GM19463 (cell line): ENCODE data around the gene SEMA3E.

Experiments used
- ATAC-seq: cut with Tn5 transposase; IDR thresholded peaks from one replicate; pipeline ENCODE4 v1.9.1; 2021; ENCODE audit warnings: mild to moderate bottlenecking, moderate library complexity; ENCODE audit not compliant: unreplicated experiment

Gene SEMA3E

GRCh38 chr7:83643012-83643411 lies 5.9 kb downstream of the SEMA3E start:
- no peak for ATAC-seq

- no peak for ATAC-seq
Observed at GRCh38 chr7:83640731-83641537, 8.0 kb downstream of the SEMA3E start.

GRCh38 chr7:83640240-83640639 lies 8.7 kb downstream of the SEMA3E start:
- no peak for ATAC-seq

GRCh38 chr7:83633516-83633915 lies 15.4 kb downstream of the SEMA3E start:
- ATAC-seq, result no peak

GRCh38 chr7:83629117-83629880 lies 19.6 kb downstream of the SEMA3E start:
- no peak for ATAC-seq

- ATAC-seq, result no peak
Observed at GRCh38 chr7:83617858-83618257, 31.1 kb downstream of the SEMA3E start.

GRCh38 chr7:83614112-83614511 lies 34.8 kb downstream of the SEMA3E start:
- no peak for ATAC-seq

GRCh38 chr7:83613232-83613631 lies 35.7 kb downstream of the SEMA3E start:
- peak; percentile 58 for ATAC-seq

- no peak for ATAC-seq
Observed at GRCh38 chr7:83611776-83612175, 37.2 kb downstream of the SEMA3E start.

- no peak for ATAC-seq
Observed at GRCh38 chr7:83610649-83611304, 38.2 kb downstream of the SEMA3E start.

GRCh38 chr7:83608716-83609115 lies 40.2 kb downstream of the SEMA3E start:
- no peak for ATAC-seq

GRCh38 chr7:83603649-83604048 lies 45.3 kb downstream of the SEMA3E start:
- ATAC-seq, result no peak

- no peak for ATAC-seq
Observed at GRCh38 chr7:83599131-83599530, 49.8 kb downstream of the SEMA3E start.

- no peak for ATAC-seq
Observed at GRCh38 chr7:83593921-83594475, 54.9 kb downstream of the SEMA3E start.

GRCh38 chr7:83588602-83589240 lies 60.2 kb downstream of the SEMA3E start:
- ATAC-seq, result no peak

- ATAC-seq, result no peak
Observed at GRCh38 chr7:83586281-83586680, 62.7 kb downstream of the SEMA3E start.

GRCh38 chr7:83581667-83582435 lies 67.1 kb downstream of the SEMA3E start:
- no peak for ATAC-seq

- no peak for ATAC-seq
Observed at GRCh38 chr7:83579740-83580139, 69.2 kb downstream of the SEMA3E start.

- no peak for ATAC-seq
Observed at GRCh38 chr7:83575436-83575835, 73.5 kb downstream of the SEMA3E start.

GRCh38 chr7:83574616-83575015 lies 74.3 kb downstream of the SEMA3E start:
- ATAC-seq, result no peak
